CD4-positive, alpha-beta T cell treated with Interleukin-17A for 4 hours (primary cell): ENCODE measurements around the gene VCP.

ENCODE experiments used
- DNase-seq: peaks from one replicate; pipeline ENCODE4 v3.0.0-alpha.2; 2020; ENCODE audit warnings: mixed read lengths

The VCP gene

GRCh38 chr9:35072461-35073278 is at the start of gene VCP:
TSS of gene VCP (minus strand) at chr9:35072625. CDS start at chr9:35072353, 272 bp downstream.
- peak; percentile 96 for DNase-seq

- peak; percentile 94 for DNase-seq
Measured at GRCh38 chr9:35116898-35117551, 44.6 kb upstream of the VCP start.

- DNase-seq, result no peak
Measured at GRCh38 chr9:35116539-35116897, 44.1 kb upstream of the VCP start.

- DNase-seq, result peak; percentile 96
Measured at GRCh38 chr9:35115680-35116538, 43.5 kb upstream of the VCP start, which contains the start of gene ATOSB. TSS of gene ATOSB (minus strand) at chr9:35115862. CDS start at chr9:35108274, 7,588 bp downstream.

DNA sequence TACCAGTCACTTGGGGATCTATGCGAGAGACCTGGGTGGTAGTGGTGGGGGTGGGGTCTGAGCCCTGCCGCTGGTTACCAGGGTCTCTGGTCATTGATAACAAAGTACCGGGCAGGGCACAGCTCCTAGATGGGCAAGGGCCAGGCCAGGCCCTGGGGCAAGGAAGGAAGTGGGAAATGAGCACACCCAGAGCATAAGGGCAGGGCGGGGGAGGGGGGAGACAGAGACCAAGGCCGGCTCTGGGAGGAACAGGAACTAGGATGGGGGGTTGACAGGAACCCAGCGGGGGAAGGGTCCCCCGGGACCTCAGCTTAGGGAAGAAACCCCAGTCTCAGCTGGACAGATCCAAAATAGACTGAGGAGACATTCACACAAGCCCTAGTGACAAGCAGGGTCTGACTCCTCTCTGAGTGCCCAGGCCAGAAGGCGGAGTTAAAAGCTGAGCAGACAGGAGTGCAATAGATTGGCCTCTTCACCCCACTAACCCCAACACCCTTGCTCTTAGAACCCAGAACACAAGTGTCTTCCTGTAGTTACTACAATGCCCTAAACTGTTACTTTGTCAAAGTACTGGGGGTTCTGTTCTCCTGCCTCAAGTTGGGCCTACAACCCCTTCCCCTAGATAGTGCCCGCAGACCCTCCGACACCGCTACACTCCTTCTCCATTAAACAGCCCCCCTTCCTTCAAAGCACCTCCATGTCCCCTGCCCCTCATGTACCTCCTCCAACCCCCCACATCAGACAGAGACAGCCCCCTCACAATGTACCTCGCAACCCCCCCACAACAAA is 42.6 kb upstream of the VCP start:
- DNase-seq, result peak; percentile 43

DNA sequence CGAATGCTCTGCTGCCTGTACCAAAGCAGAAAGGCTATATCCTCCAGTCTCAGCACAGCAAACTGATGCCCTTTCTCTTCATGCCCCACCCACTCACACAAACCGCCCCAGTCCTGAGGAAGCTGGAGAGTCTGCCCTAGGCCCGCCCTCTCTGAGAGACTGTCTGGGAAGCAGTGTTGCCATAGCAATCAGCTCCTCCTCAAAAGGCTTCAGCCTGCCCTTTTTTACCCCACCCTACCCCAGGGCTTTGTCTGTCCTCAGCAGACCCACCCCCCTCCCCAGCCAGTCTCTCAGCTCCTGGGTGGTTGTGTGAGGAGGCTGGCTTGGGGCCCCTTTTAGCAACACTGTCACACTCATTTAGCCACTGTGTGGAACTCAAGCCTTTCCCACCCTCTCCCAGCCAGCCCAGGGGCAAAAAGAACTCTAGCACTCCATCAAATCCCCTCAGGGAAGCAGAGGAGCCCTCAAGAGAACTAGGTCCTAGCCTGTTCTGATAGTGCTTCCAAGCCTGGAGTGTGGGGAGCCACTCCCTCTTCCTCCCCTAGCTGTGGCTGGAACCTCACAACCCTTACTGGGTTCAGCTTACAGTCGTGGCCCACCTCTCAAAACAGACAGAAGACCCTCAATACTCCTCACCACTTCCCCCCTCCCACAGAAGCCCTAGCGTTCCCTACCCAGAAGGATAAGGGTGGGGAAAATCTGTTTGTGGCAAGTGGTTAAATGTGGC is 41.9 kb upstream of the VCP start:
- peak; percentile 87 for DNase-seq

GRCh38 chr9:35112257-35113020 is 40.0 kb upstream of the VCP start:
- DNase-seq, result peak; percentile 54

DNA sequence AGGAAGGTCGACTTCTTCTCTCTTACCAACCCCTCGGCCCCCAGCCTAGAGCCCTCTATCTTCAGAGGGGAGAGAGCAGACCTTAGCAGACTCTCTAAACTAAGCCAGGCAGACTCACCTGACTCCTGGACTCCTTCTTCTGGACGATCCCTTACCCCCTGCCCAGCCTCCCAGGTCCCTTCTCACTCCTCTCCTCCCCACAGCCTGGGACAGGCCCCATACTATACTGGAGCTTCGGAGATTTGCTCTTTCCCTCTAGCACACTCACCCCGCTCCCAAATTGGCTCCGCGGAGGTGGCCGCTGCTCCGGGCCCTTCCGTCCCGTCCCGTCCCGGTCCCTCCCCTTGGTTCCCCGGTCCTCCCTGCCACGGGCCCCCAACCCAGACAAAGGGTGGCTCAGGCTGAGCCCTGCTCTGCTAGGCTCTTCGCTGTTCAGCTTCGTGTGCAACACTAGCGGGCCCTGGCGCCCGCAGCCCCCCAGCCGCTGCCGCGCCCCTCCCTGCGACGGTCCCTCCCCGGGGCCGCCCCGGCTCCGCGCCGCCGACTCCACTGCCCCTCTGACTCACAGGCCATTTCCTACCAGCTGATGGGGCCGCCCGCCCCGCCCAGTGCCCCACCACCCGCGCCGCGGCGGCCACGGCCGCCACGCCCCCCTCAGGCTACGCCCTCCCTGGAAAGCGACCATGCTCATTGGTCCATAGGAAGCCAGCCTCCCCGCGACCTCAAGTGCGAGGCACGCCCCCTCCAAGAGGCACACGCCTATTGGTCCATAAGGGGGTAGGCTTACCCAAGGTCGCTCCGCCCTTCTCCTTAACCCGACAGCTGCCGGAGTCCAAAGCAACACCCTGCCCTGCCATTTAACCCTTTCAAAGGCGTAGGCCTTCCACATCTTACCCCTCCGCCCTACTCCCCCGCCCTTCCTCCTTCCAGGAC is 38.8 kb upstream of the VCP start:
- peak; percentile 98 for DNase-seq

- peak; percentile 30 for DNase-seq
Measured at GRCh38 chr9:35110327-35110761, 37.9 kb upstream of the VCP start.

GRCh38 chr9:35108946-35109575 is 36.6 kb upstream of the VCP start:
- no peak for DNase-seq

GRCh38 chr9:35108461-35108860 is 36.0 kb upstream of the VCP start:
- DNase-seq, result no peak

DNA sequence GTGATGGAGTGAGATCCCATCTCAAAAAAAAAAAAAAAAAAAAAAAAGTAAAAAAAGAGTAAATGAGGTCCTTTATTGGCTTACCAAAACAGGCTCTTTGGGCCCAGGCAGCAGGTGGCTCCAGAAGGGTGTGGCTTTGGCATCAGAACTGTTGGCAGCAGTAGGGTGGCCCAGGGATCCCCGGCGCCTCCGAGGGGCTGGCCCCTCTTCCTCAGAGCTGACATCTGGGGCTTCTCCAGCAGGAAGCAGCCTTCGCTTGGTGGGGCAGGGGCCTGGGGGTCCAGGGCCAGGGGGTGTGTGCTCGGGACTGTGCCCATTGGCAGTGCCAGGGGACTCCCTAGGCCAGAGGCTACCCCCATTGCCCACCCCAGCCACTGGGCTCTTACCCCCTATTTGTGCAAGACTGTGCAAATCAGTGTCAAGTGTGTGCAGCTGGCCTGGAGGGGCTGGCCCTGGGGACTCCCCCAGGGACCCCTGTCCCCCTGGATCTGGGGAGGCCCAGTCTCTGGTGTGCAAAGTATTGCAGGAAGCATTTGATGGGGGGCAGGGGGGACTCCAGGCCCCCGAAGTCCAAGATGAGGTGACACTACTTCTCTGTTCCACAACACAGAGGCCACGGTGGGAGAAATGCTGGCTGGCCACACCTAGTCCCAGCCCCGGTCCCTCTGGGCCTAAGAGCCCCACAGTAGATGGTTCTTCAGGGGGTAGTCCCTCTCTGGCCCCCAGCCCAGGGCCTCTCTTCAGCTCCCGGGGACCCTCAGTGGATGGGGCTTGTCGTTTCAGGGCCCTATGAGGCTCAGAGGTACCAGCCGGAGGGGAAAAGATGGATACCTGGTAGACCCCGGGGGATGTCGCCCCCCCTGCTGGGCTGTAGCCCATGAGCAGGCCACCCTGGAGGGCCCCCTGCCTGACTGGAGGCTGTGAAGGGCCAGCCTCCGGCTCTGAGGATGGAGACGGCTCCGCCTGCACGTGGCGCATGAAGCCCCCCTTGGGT is 35.2 kb upstream of the VCP start:
- no peak for DNase-seq

DNA sequence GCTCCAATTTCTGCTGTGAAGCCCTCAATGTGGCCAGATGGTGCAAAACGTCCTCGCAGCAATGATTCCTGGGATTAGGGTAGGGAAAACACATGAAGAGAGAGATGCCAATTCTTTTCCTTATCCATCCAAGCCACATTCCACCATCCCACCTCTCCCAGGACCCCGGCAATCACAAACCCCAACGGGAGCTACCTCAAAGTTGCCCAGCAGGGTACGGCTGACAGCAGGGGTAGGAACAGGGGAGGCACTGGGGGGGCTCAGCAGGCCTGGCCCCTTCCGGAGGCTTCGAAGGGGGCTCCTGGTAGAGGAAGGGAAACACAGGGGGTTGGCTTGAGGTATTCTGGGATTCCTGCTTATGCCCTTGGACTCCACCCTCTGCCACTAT is 33.9 kb upstream of the VCP start:
- no peak for DNase-seq

GRCh38 chr9:35105571-35106342 is 33.3 kb upstream of the VCP start:
- no peak for DNase-seq

- no peak for DNase-seq
Measured at GRCh38 chr9:35105126-35105525, 32.7 kb upstream of the VCP start.

DNA sequence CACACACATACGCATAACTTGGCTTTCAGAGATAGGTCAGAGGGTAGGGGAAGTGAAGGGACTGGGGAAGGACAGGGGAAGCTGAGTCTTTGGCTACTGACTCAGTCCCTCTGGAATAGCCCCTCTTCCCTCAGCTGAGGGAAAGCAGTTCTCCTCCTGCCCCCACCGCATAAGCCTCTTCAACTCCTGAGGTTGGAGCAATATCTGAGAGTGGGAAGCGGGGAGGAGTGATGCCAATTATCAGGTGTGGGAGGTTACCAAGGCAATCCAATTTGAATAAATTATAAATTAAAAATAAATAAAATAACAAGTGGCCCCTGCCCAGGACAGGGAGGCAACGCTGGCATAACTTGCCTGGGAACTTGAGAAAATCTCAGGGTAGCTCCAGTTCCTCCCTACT is 32.2 kb upstream of the VCP start:
- DNase-seq, result no peak

GRCh38 chr9:35103660-35104191 is 31.3 kb upstream of the VCP start:
- no peak for DNase-seq
